NT2/D1 (cell line): ENCODE results near the gene ZNF18.

Experiments used
- DNase-seq: peaks from one replicate; pipeline ENCODE4 v3.0.0-alpha.2; 2011; ENCODE audit warnings: low read depth, low spot score
- H3K27me3 ChIP-seq: 2 replicates; pipeline ENCODE4 v1.6.0; 2011; ENCODE audit warnings: mild to moderate bottlenecking; ENCODE audit not compliant: insufficient read length, insufficient read depth
- H3K36me3 ChIP-seq: 2 replicates; pipeline ENCODE4 v1.6.1; 2011; ENCODE audit warnings: mild to moderate bottlenecking, low read length, mixed read lengths; ENCODE audit not compliant: insufficient read depth, insufficient read length
- H3K4me1 ChIP-seq: 2 replicates; pipeline ENCODE4 v1.5.1; 2011; ENCODE audit not compliant: insufficient read depth, insufficient read length
- H3K4me3 ChIP-seq: 2 replicates; pipeline ENCODE4 v1.5.1; 2011; ENCODE audit warnings: low read depth; ENCODE audit not compliant: insufficient read length
- H3K9ac ChIP-seq: 2 replicates; pipeline ENCODE4 v1.6.0; 2011; ENCODE audit warnings: low read depth; ENCODE audit not compliant: insufficient read length
- H3K9me3 ChIP-seq: 2 replicates; pipeline ENCODE4 v1.5.1; 2011; ENCODE audit warnings: mild to moderate bottlenecking, low read length; ENCODE audit not compliant: insufficient read depth
- SUZ12 ChIP-seq: IDR thresholded peaks from 2 replicates; pipeline ENCODE4 v1.6.1; 2011; ENCODE audit not compliant: insufficient read length, insufficient read depth; ENCODE audit errors: extremely low read depth
- YY1 ChIP-seq: IDR thresholded peaks from 2 replicates; pipeline ENCODE4 v1.6.1; 2011; ENCODE audit not compliant: insufficient read length, insufficient read depth
- ZNF274 ChIP-seq: IDR thresholded peaks from 2 replicates; pipeline ENCODE4 v1.6.1; 2011; ENCODE audit warnings: mild to moderate bottlenecking, low read depth, low read length

Gene ZNF18

DNA sequence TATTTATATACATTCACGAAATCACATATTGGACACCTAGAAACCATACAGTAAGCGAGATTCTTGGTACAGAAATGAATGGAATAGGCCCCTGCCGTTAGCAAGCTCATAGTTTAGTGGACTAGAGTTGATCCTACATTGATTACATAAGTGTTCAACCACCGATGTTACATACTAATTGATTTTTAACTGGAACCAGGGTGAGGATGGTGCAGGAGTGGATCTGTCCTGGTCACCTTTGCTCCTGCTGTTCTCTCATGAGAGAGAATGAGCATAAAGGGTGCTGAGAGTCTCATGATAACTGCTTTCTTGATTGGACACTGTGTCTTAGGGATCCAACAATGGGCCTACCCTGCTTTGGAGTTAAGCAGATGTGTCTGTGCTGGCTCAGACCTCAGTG, 37.3 kb upstream of the ZNF18 start:
- no peak overlapping the region for H3K9ac ChIP-seq
- H3K36me3 ChIP-seq: no peaks in the 10 kb centered on the region
- H3K4me3 ChIP-seq: no peak overlapping the region
- no peak for DNase-seq
- H3K4me1 ChIP-seq: no peaks in the 10 kb centered on the region
- no peaks in the 10 kb centered on the region for H3K27me3 ChIP-seq
- no peaks in the 10 kb centered on the region for H3K9me3 ChIP-seq
- TF ChIP-seq ZNF274 (no peak), YY1 (no peak), SUZ12 (no peak)

DNA sequence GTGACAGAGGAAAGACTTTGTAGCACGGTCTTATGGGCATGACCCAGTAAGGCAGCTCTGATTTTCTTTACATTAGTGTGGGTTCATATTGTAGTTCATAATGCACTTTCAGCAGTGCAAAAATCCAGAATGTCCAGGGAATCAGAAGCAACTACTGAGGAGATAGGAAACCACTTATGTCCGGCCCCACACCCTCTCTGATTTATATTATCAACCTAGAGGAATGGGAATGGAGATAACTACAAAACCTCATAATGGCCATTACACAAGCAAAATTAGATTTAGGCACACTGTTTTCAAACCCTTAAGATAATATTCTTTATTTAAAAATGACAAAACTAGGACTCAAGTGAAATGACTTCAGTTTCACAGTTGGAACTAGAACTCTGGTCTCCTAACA, 31.3 kb upstream of the ZNF18 start:
- Histone ChIP-seq H3K9me3 (no peaks in the 10 kb centered on the region), H3K36me3 (no peaks in the 10 kb centered on the region), H3K9ac (no peak overlapping the region), H3K27me3 (no peaks in the 10 kb centered on the region), H3K4me3 (no peak overlapping the region), H3K4me1 (no peaks in the 10 kb centered on the region)
- DNase-seq: no peak
- TF ChIP-seq YY1 (no peak), SUZ12 (no peak), ZNF274 (no peak)

DNA sequence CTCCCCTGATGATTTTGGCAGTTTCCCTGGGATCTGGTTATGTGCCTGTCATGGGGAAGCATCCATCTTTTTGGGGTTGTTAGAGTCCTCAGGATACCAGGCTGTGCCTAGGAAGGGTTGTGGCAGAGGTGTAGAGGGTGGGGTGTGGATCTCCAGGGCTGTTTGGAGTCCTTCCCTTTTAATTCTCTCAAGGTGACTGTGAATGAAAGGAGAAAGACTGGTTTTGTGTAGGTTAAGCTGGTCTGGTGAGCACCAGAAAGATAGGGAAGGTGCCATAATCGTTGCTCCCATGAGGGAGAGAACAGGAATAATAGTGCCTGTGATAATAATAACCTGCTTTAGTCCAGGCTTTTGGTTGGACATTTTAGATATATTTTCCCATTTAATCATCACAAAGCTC, 30.4 kb upstream of the ZNF18 start:
- no peak for DNase-seq
- no peaks in the 10 kb centered on the region for H3K4me1 ChIP-seq
- no peak overlapping the region for H3K9ac ChIP-seq
- no peak for TF ChIP-seq ZNF274
- no peak for TF ChIP-seq YY1
- no peak for TF ChIP-seq SUZ12
- H3K36me3 ChIP-seq: no peaks in the 10 kb centered on the region
- no peak overlapping the region for H3K4me3 ChIP-seq
- no peaks in the 10 kb centered on the region for H3K9me3 ChIP-seq
- no peaks in the 10 kb centered on the region for H3K27me3 ChIP-seq

DNA sequence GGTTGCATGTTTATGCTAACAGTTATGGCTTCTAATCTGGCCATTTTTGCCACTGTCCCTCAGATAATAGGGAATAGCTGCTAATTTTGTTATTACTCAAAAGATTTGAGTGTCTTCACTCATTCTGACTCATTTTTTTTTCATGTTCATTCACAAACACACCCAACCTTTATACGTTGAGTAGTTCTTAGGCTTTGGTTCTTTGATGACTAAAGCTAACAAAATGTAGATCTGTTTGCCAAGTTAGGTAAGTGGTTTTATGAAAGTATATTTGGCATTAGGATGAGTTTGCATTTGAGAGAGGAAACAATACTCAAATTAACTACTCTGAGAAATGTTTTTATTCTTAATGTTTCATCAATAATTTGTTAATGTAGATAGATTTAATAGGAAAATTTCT, 27.1 kb upstream of the ZNF18 start:
- Histone ChIP-seq H3K4me3 (no peak overlapping the region), H3K4me1 (no peaks in the 10 kb centered on the region), H3K36me3 (no peaks in the 10 kb centered on the region), H3K9ac (no peak overlapping the region), H3K27me3 (peaks cover 13% of the 10 kb centered on the region), H3K9me3 (no peaks in the 10 kb centered on the region)
- TF ChIP-seq SUZ12 (no peak), ZNF274 (no peak), YY1 (no peak)
- no peak for DNase-seq

DNA sequence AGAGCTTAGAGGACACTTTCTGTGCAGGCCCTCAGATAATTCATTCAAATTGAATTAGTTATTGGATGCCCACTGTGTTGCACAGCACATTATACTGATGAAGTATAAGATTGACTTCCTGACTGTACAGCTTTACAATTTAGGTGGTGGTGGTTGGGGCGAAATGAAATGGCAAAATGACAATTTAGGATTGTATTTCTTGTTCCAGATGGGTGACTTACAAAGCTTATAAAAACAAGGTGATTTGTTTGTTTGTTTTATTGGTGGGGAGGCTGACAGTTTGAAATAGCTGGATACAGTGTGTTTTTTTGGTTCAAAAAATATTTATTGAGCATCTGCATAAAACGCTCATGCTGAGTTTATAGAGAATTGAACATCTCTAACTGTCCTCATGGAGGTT, 25.0 kb upstream of the ZNF18 start:
- no peak overlapping the region for H3K4me3 ChIP-seq
- no peak overlapping the region for H3K9ac ChIP-seq

DNA sequence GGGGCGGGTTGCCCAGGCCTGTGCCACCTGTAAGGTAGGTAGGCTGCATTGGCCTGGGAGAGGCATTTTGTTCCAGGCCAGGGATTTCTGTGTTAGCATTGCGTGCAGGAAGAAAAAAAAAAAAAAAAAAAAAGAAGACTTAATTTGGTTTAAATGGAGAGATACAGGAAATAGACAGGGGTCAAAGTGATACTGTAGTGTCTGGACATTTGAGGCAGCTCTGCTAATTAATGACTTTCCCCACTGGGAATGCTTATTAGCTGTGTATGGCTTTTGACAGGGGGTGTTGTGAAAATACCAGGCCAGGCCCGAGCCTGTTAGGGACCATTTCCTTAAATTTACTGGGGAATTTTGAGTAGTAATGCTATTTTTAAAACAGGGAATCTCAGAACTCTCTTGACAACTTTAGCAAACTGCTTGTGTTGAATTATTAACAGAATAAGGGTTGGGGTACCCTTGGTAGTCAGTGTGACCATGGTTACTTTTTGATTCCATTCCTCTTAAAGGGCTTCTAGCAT, 24.4 kb upstream of the ZNF18 start:
- Histone ChIP-seq H3K9ac (peak overlapping the region; percentile 80), H3K4me1 (no peaks in the 10 kb centered on the region), H3K9me3 (no peaks in the 10 kb centered on the region), H3K27me3 (peaks cover 17% of the 10 kb centered on the region), H3K36me3 (no peaks in the 10 kb centered on the region), H3K4me3 (peak overlapping the region; percentile 59)
- TF ChIP-seq SUZ12: no peak
- no peak for TF ChIP-seq YY1
- TF ChIP-seq ZNF274: no peak
- no peak for DNase-seq

More for the DNA sequence above, 25.0 kb upstream of the ZNF18 start:
- Histone ChIP-seq H3K36me3 (no peaks in the 10 kb centered on the region), H3K27me3 (peaks cover 17% of the 10 kb centered on the region), H3K9me3 (no peaks in the 10 kb centered on the region), H3K4me1 (no peaks in the 10 kb centered on the region)
- DNase-seq: no peak
- TF ChIP-seq ZNF274 (no peak), SUZ12 (no peak), YY1 (no peak)

DNA sequence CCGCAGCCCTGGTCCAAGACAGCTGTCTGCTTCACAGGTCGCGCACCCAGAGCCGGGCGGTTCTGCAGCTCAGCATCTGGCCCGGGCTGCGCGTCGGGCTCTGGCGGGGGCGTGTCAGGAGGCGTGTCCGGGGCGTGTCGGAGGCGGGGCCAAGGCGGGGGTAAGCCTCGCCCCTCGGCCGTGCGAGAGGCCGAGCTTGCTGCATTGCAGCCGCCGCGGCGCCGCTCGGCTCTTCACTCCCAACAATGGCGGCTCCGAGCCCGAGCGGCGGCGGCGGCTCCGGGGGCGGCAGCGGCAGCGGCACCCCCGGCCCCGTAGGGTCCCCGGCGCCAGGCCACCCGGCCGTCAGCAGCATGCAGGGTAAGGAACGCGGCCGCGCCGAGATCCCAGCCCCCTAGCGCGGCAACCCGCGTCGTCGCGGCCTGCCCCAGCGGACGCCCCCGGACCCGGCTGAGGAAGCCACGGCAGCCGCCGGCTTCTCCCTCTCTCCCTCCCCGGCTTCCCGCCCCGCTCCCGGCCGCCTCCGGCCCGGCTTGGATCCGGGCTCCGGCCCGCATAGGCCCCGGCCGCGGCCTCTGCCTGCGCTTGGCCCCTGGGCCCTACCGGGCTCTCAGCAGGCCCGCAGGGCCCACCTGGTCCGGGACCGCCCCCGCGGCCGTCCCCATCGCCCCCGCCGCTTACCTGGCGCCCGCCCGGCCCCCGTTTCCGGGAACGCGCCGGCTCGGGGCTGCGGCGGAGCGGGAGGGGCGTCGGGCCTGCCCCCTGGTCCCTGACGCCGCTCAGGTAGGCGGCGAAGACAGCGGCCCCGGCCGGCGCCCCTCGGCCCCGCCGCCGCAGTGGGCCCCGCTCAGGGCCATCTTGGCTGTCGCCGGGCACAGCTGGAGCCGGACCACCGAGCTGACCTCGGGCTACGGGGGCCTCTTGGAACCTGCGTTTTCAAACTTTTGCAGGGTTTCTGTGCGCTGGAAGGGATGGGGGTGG, 23.7 kb upstream of the ZNF18 start, which contains the start of gene MAP2K4:
MAP2K4 (plus strand) TSS at position 236 of the 981 bp plus-strand sequence; CDS start at position 246, 10 bp downstream.
- peak within 1 kb of the TSS; percentile 59 for H3K4me3 ChIP-seq
- H3K4me1 ChIP-seq: no peaks in the 10 kb centered on the region
- peaks cover 17% of the 10 kb centered on the region for H3K27me3 ChIP-seq
- H3K9ac ChIP-seq: peak within 1 kb of the TSS; percentile 80
- TF ChIP-seq YY1: peak; percentile 18
- TF ChIP-seq SUZ12: no peak
- no peaks in the 10 kb centered on the region for H3K36me3 ChIP-seq
- DNase-seq: peak; percentile 63
- H3K9me3 ChIP-seq: no peaks in the 10 kb centered on the region
